Sigmoid colon (tissue), 7 donors: Measurements from ENCODE around the gene ATP5MG. TPM values are rescaled to one million over a fixed set of nuclear protein-coding genes. Genes with fewer than 3 reads are reported as not detected.
"Not testable (repeated sequence)": the region's sequence is repeated elsewhere in the genome, so short reads cannot be mapped to it uniquely, and the experiment has no call there.

Source experiments
- DNase-seq: peaks from one replicate; pipeline ENCODE4 v3.0.0-alpha.2; 2019
- H3K27ac ChIP-seq, 4 donors: fragments of 200-600 bp; sonication (generic); one replicate each; pipeline ENCODE4 v1.5.1; 2016 to 2019; ENCODE audit warnings: mild to moderate bottlenecking in 1 of 4
- H3K27me3 ChIP-seq, 3 donors: fragments of 200-600 bp; sonication (generic); one replicate each; pipeline ENCODE4 v1.5.1; 2019; ENCODE audit warnings: mild to moderate bottlenecking in 1 of 3
- H3K36me3 ChIP-seq, 4 donors: fragments of 200-600 bp; sonication (generic); one replicate each; pipeline ENCODE4 v1.5.1; 2016 to 2019
- H3K4me1 ChIP-seq, 4 donors: fragments of 200-600 bp; sonication (generic); one replicate each; pipeline ENCODE4 v1.5.1; 2017 to 2019
- H3K4me3 ChIP-seq, 4 donors: fragments of 200-600 bp; sonication (generic); one replicate each; pipeline ENCODE4 v1.5.1; 2017 to 2019; ENCODE audit warnings: mild to moderate bottlenecking in 2 of 4, moderate library complexity in 1 of 4
- H3K9me3 ChIP-seq, 4 donors: fragments of 200-600 bp in 3 of 4; sonication (generic) in 3 of 4; one replicate each; pipeline versions ENCODE4 v1.5.1 to v1.6.1; 2013 to 2019
- EP300 ChIP-seq, 4 donors: sonication (generic); formaldehyde crosslinking; IDR thresholded peaks; one replicate each; pipeline ENCODE4 v1.6.1; 2017; ENCODE audit warnings: antibody characterized with exemption in 4 of 4
- POLR2A ChIP-seq, 2 donors: fragments of 450-650 bp; IDR thresholded peaks; one replicate each; pipeline ENCODE4 v1.6.1; 2016; ENCODE audit warnings: antibody characterized with exemption in 2 of 2, mild to moderate bottlenecking in 2 of 2, moderate library complexity in 2 of 2
- POLR2AphosphoS5 ChIP-seq, 4 donors: sonication (generic); formaldehyde crosslinking; IDR thresholded peaks; one replicate each; pipeline ENCODE4 v1.6.1; 2017; ENCODE audit warnings: antibody characterized with exemption in 4 of 4
- WGBS, 2 donors: extraction: QIAGEN DNeasy Blood & Tissue Kit; methylation state at CpG; one replicate each; pipeline ENCODE4 v1.1.7; 2013; 5-methylcytosine and 5-hydroxymethylcytosine counted together
- intact Hi-C: fragments of 100-400 bp; cut with DNase I; formaldehyde crosslinking; loops from one replicate; pipeline ENCODE4 v1.15.1; 2023
- polyA plus RNA-seq, 3 donors: library from polyadenylated mRNA; stranded (reverse); fragments of 200-250 nt; gene quantifications; one replicate each; pipeline ENCODE4 v1.2.3, GENCODE V29; 2013
- total RNA-seq, 4 donors: library from RNA; depleted of rRNA; stranded (reverse); fragments of >200 nt; gene quantifications; one replicate each; pipeline ENCODE4 v1.1.0, GENCODE V29; 2016
- TF ChIP-seq, protein P1 (sequence below), 4 experiments: fragments of 450-650 bp in 3 of 4; fragments of 200-600 bp in 1 of 4; IDR thresholded peaks; one replicate each; pipeline ENCODE4 v1.5.1; 2016 to 2019; ENCODE audit warnings: antibody characterized with exemption in 4 of 4, mild to moderate bottlenecking in 3 of 4, moderate library complexity in 2 of 4
- donor health status: healthy with polysubstance abuse.
- donor health status: Bipolar disorder and iron deficiency.
- donor health status: healthy.

ATP5MG gene
- total and polyA plus RNA-seq, 7 donors, result 54.7 to 559 (median 141) TPM

GRCh38 chr11:118415062-118415738 is 13.8 kb downstream of the ATP5MG start:
- Histone ChIP-seq H3K27me3 (no peaks in the 10 kb centered on the region), H3K4me1 (peaks cover 0 to 16% (median 12%) of the 10 kb centered on the region in 4 donors), H3K4me3 (no peak overlapping the region), H3K27ac (peak overlapping the region in 3 of 4 donors; percentile 37 to 54 (median 51)), H3K36me3 (peaks cover 0 to 18% (median 0%) of the 10 kb centered on the region in 4 donors), H3K9me3 (no peaks in the 10 kb centered on the region)
- TF ChIP-seq POLR2AphosphoS5 (IDR thresholded peaks at IDR 0.05) (no peak), EP300 (IDR thresholded peaks at IDR 0.05) (no peak), POLR2A (IDR thresholded peaks at IDR 0.05) (no peak)
- TF ChIP-seq, protein P1, sequence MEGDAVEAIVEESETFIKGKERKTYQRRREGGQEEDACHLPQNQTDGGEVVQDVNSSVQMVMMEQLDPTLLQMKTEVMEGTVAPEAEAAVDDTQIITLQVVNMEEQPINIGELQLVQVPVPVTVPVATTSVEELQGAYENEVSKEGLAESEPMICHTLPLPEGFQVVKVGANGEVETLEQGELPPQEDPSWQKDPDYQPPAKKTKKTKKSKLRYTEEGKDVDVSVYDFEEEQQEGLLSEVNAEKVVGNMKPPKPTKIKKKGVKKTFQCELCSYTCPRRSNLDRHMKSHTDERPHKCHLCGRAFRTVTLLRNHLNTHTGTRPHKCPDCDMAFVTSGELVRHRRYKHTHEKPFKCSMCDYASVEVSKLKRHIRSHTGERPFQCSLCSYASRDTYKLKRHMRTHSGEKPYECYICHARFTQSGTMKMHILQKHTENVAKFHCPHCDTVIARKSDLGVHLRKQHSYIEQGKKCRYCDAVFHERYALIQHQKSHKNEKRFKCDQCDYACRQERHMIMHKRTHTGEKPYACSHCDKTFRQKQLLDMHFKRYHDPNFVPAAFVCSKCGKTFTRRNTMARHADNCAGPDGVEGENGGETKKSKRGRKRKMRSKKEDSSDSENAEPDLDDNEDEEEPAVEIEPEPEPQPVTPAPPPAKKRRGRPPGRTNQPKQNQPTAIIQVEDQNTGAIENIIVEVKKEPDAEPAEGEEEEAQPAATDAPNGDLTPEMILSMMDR (IDR thresholded peaks at IDR 0.05), result no peak
- DNase-seq, result no peak
- intact Hi-C loops, result no loop called here
- 58 to 78% methylated on average over 8 of the region's 8 CpGs for WGBS, 2 donors

DNA sequence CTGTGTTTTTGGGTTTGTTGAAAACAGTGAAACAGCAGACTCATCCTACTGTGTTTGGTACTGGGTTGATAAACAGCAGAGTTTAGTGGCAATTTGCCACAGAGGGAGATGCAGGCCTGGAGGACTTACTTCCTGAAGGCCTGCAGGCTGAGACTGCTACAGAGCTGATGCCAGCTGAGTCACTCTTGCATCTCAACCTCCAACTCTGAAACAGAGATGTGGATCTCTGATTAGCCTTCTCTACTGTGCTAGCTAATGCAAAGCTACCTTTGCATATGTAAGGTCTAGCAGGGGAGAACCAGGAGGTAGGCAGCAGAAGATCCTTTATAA is 14.3 kb downstream of the ATP5MG start:
- Histone ChIP-seq H3K4me1 (peaks cover 0 to 16% (median 12%) of the 10 kb centered on the region in 4 donors), H3K27ac (peak overlapping the region in 3 of 4 donors; percentile 37 to 54 (median 51)), H3K9me3 (no peaks in the 10 kb centered on the region), H3K27me3 (no peaks in the 10 kb centered on the region), H3K4me3 (no peak overlapping the region), H3K36me3 (peaks cover 0 to 14% (median 0%) of the 10 kb centered on the region in 4 donors)
- intact Hi-C loops, result loop anchor here (2.0 kb wide), 1 partner anchor 19 kb away; no protein-coding TSS in a partner anchor
- TF ChIP-seq POLR2AphosphoS5 (IDR thresholded peaks at IDR 0.05) (peak in 2 of 4 donors; percentile 35 to 39), EP300 (IDR thresholded peaks at IDR 0.05) (no peak)
- peak; percentile 89 for DNase-seq

DNA sequence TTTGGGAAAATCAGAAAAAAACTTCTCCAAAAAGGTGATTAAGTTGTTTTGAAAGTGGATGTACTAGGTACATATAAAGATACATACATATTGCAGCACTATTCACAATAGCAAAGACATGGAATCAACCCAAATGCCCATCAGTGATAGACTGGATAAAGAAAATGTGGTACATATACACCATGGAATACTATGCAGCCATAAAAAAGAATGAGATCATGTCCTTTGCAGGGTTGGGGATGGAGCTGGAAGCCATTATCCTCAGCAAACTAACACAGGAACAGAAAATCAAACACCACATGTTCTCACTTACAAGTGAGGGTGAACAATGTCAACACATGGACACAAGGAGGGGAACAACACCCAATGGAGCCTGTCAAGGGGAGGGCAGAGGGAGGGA is 15.5 kb downstream of the ATP5MG start:
- not testable (repeated sequence) for H3K27me3 ChIP-seq, H3K27ac ChIP-seq, H3K4me3 ChIP-seq, DNase-seq, H3K9me3 ChIP-seq
- Histone ChIP-seq H3K36me3 (peaks cover 0 to 14% (median 0%) of the 10 kb centered on the region in 4 donors), H3K4me1 (peaks cover 0 to 16% (median 12%) of the 10 kb centered on the region in 4 donors)
- intact Hi-C loops, result loop anchor here (2.0 kb wide), 1 partner anchor 18 kb away; no protein-coding TSS in a partner anchor

- WGBS, 2 donors, result 85 to 86% methylated on average over 4 of the region's 4 CpGs
- intact Hi-C loops, result loop anchor here (2.0 kb wide), 1 partner anchor 17 kb away; no protein-coding TSS in a partner anchor
- DNase-seq, result no peak
Observed at GRCh38 chr11:118417801-118418200, 16.4 kb downstream of the ATP5MG start.

DNA sequence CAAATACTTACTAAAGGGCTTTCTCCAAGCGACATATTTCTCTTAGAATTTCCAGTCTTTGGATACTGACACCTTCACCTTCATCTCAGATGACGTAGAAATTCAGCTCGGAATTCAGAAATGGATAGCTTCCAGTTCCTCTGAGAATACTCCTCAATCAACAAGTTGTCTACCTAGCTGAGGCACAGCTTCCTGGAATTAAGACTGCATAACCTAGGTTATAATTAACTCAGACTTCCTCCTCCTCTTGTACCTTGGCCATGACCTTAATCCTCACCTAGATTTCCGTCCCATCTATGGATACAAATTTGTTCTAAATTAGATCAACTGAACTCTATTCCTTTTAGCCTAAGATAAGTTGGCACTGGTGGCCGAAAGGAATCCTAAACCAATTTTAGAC is 17.4 kb downstream of the ATP5MG start:
- Histone ChIP-seq H3K27ac (no peak overlapping the region), H3K27me3 (no peaks in the 10 kb centered on the region), H3K36me3 (peaks cover 0 to 10% (median 0%) of the 10 kb centered on the region in 4 donors), H3K9me3 (no peaks in the 10 kb centered on the region), H3K4me1 (peaks cover 0 to 16% (median 12%) of the 10 kb centered on the region in 4 donors), H3K4me3 (no peak overlapping the region)
- TF ChIP-seq POLR2A (IDR thresholded peaks at IDR 0.05) (no peak), POLR2AphosphoS5 (IDR thresholded peaks at IDR 0.05) (no peak), EP300 (IDR thresholded peaks at IDR 0.05) (no peak)
- TF ChIP-seq, protein P1 (IDR thresholded peaks at IDR 0.05), result no peak
- intact Hi-C loops, result no loop called here
- 40 to 74% methylated on average over 5 of the region's 5 CpGs for WGBS, 2 donors
- DNase-seq, result no peak

More at GRCh38 chr11:118417801-118418200, 16.4 kb downstream of the ATP5MG start:
- Histone ChIP-seq H3K4me3 (no peak overlapping the region), H3K27me3 (no peaks in the 10 kb centered on the region), H3K9me3 (no peaks in the 10 kb centered on the region), H3K27ac (no peak overlapping the region), H3K4me1 (peaks cover 0 to 16% (median 12%) of the 10 kb centered on the region in 4 donors), H3K36me3 (peaks cover 0 to 14% (median 0%) of the 10 kb centered on the region in 4 donors)
- TF ChIP-seq POLR2AphosphoS5 (IDR thresholded peaks at IDR 0.05) (no peak), POLR2A (IDR thresholded peaks at IDR 0.05) (no peak), EP300 (IDR thresholded peaks at IDR 0.05) (no peak)
- TF ChIP-seq, protein P1 (IDR thresholded peaks at IDR 0.05), result no peak
